ENCODE data around the gene C16orf54.
"Not testable (repeated sequence)": the region's sequence is repeated elsewhere in the genome, so short reads cannot be mapped to it uniquely, and the experiment has no call there.

DNA sequence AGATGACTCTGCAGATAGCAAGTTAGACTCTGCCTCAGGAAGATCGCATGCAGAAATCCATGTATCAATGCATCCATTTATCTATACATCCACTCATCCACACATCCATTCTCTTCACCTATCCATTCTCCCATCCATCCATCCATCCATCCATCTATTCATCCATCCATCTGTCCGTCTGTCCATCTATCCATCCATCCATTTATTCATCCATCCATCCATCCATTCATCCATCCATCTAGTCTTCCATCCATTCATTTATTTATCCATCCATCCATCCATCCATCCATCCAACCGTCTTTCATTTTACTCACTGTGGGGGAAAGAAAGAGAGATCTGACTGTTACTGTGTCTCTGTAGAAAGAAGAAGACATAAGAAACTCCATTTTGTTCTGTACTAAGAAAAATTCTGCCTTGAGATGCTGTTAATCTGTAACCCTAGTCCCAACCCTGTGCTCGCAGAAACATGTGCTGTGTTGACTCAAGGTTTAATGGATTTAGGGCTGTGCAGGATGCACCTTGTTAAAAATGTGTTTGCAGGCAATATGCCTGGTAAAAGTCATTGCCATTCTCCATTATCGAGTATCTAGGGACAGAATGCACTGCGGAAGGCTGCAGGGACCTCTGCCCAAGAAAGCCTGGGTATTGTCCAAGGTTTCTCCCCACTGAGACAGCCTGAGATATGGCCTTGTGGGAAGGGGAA lies 5.7 kb downstream of the C16orf54 start:
- TF ChIP-seq POLR2A (IDR thresholded peaks at IDR 0.05; ENCODE audit: low read depth, low read length); SPI1 (IDR thresholded peaks at IDR 0.05; ENCODE audit: low read depth, low read length); POLR2AphosphoS5 (IDR thresholded peaks at IDR 0.05; ENCODE audit: low read depth, low read length); TAF1 (IDR thresholded peaks at IDR 0.05; ENCODE audit: low read depth, low read length); PAX5 (IDR thresholded peaks at IDR 0.05; ENCODE audit: insufficient read depth, low read length, severe bottlenecking); POU2F2 (IDR thresholded peaks at IDR 0.05; ENCODE audit: low read depth, low read length): not testable (repeated sequence)

Data from GM12891 (cell line).